Astrocyte (in vitro differentiated cells and primary cell): ENCODE measurements around the gene TSSK1B. TPM values are rescaled to one million over a fixed set of nuclear protein-coding genes. Genes with fewer than 3 reads are reported as not detected.

Experiments
- DNase-seq: peaks from one replicate; pipeline ENCODE4 v3.0.0-alpha.2; 2010; ENCODE audit warnings: low read depth
- FAIRE-seq: peaks from 2 replicates; lab custom pipeline; 2011; peaks lifted over from hg19 to GRCh38; lab: Jason Lieb, UNC
- H2AFZ ChIP-seq: 2 replicates; pipeline ENCODE4 v1.6.0; 2012; ENCODE audit warnings: low read depth, low read length, inconsistent platforms
- H3K27ac ChIP-seq: 2 replicates; pipeline ENCODE4 v1.5.1; 2011; ENCODE audit warnings: low read depth, low read length, inconsistent platforms
- H3K27me3 ChIP-seq: 2 replicates; pipeline ENCODE4 v1.6.0; 2011; ENCODE audit warnings: low read length, inconsistent platforms; ENCODE audit not compliant: insufficient read depth
- H3K36me3 ChIP-seq: 2 replicates; pipeline ENCODE4 v1.5.1; 2011; ENCODE audit warnings: low read length, inconsistent platforms; ENCODE audit not compliant: insufficient read depth
- H3K4me1 ChIP-seq: 2 replicates; pipeline ENCODE4 v1.5.1; 2011; ENCODE audit warnings: low read length, inconsistent platforms; ENCODE audit not compliant: insufficient read depth
- H3K4me2 ChIP-seq: 2 replicates; pipeline ENCODE4 v1.6.0; 2012; ENCODE audit warnings: low read length, inconsistent platforms
- H3K4me3 ChIP-seq: 2 replicates; pipeline ENCODE4 v1.5.1; 2011; ENCODE audit warnings: low read depth, mild to moderate bottlenecking, low read length, inconsistent platforms; ENCODE audit not compliant: insufficient read depth
- H3K79me2 ChIP-seq: 2 replicates; pipeline ENCODE4 v1.6.0; 2012; ENCODE audit warnings: mild to moderate bottlenecking, low read length, inconsistent platforms; ENCODE audit not compliant: insufficient read depth
- H3K9ac ChIP-seq: 2 replicates; pipeline ENCODE4 v1.6.0; 2012; ENCODE audit warnings: mild to moderate bottlenecking, low read length, inconsistent platforms
- H3K9me3 ChIP-seq: 2 replicates; pipeline ENCODE4 v1.5.1; 2012; ENCODE audit warnings: low read depth, mild to moderate bottlenecking, low read length, inconsistent platforms; ENCODE audit not compliant: insufficient read depth
- H4K20me1 ChIP-seq: 2 replicates; pipeline ENCODE4 v1.6.0; 2012; ENCODE audit warnings: low read length, inconsistent platforms; ENCODE audit not compliant: insufficient read depth
- H3K27ac Mint-ChIP-seq: one replicate; pipeline ENCODE4 v1.8.0; 2021; ENCODE audit warnings: mild to moderate bottlenecking, mixed read lengths; ENCODE audit not compliant: unreplicated experiment
- H3K27me3 Mint-ChIP-seq: one replicate; pipeline ENCODE4 v1.8.0; 2021; ENCODE audit warnings: low read depth, mixed read lengths; ENCODE audit not compliant: unreplicated experiment
- H3K36me3 Mint-ChIP-seq: one replicate; pipeline ENCODE4 v1.8.0; 2021; ENCODE audit warnings: low read depth, mixed read lengths; ENCODE audit not compliant: unreplicated experiment
- H3K4me1 Mint-ChIP-seq: one replicate; pipeline ENCODE4 v1.8.0; 2021; ENCODE audit warnings: low read depth, mixed read lengths; ENCODE audit not compliant: unreplicated experiment
- H3K4me3 Mint-ChIP-seq: one replicate; pipeline ENCODE4 v1.8.0; 2021; ENCODE audit warnings: mild to moderate bottlenecking, moderate library complexity, mixed read lengths; ENCODE audit not compliant: unreplicated experiment
- H3K9me3 Mint-ChIP-seq: one replicate; pipeline ENCODE4 v1.8.0; 2021; ENCODE audit warnings: mild to moderate bottlenecking, mixed read lengths; ENCODE audit not compliant: unreplicated experiment
- CTCF ChIP-seq: IDR thresholded peaks from 2 replicates; pipeline ENCODE4 v1.5.1; 2011; ENCODE audit warnings: low read depth, mild to moderate bottlenecking, inconsistent platforms, low read length, moderate library complexity; ENCODE audit not compliant: insufficient read depth
- EZH2 ChIP-seq: IDR thresholded peaks from 2 replicates; pipeline ENCODE4 v1.6.1; 2012; ENCODE audit warnings: mild to moderate bottlenecking, low read length, inconsistent platforms; ENCODE audit not compliant: insufficient read depth
- total RNA-seq: library from RNA; stranded (reverse); gene quantifications from 2 replicates; pipeline ENCODE4 v1.2.1, GENCODE V29; 2021

Gene TSSK1B
- total RNA-seq, 1 donor from 2014 or later, result 0.20 TPM

GRCh38 chr5:113450462-113450861 is 15.7 kb upstream of the TSSK1B start:
- H3K27me3 ChIP-seq, result no peaks in the 10 kb centered on the region
- H3K4me1 Mint-ChIP-seq, result peaks cover 2% of the 10 kb centered on the region
- H3K4me1 ChIP-seq, result no peaks in the 10 kb centered on the region
- no peaks in the 10 kb centered on the region for H3K9me3 ChIP-seq
- no peaks in the 10 kb centered on the region for H4K20me1 ChIP-seq
- H3K27me3 Mint-ChIP-seq, result no peaks in the 10 kb centered on the region
- TF ChIP-seq EZH2 (no peak), CTCF (no peak)
- H3K27ac ChIP-seq, result no peak overlapping the region
- H3K27ac Mint-ChIP-seq, result no peak overlapping the region
- peaks cover 11% of the 10 kb centered on the region for H3K36me3 Mint-ChIP-seq
- FAIRE-seq, result no peak
- H3K4me2 ChIP-seq, result no peak overlapping the region
- no peaks in the 10 kb centered on the region for H3K79me2 ChIP-seq
- H3K4me3 Mint-ChIP-seq, result no peak overlapping the region
- H3K9me3 Mint-ChIP-seq, result peaks cover 3% of the 10 kb centered on the region
- H3K36me3 ChIP-seq, result no peaks in the 10 kb centered on the region
- DNase-seq, result peak; percentile 7
- H3K9ac ChIP-seq, result no peak overlapping the region
- no peak overlapping the region for H2AFZ ChIP-seq
- H3K4me3 ChIP-seq, result no peak overlapping the region

DNA sequence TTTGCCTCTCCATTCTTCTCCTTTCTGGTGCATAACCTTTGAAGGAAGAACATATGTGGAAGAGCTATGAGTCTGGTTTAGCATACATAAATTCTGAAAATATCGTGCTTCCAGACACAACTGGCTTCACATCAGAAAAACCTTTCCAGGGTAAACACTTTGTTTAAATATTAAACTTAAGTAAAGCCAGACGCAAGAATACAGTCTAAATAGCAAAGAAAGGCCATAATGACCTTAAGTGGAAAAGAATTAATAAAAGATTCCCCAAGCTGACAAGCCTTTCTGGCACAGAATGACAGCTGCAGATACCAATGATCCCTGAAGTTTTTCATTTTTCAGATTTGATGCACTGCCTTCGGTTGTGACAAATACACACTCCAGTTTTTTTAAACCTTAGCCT is 13.5 kb upstream of the TSSK1B start:
- peaks cover 21% of the 10 kb centered on the region for H3K36me3 Mint-ChIP-seq
- TF ChIP-seq CTCF, result no peak
- no peak for TF ChIP-seq EZH2
- H3K4me3 ChIP-seq, result no peak overlapping the region
- no peaks in the 10 kb centered on the region for H3K79me2 ChIP-seq
- no peaks in the 10 kb centered on the region for H4K20me1 ChIP-seq
- no peaks in the 10 kb centered on the region for H3K27me3 ChIP-seq
- H3K4me1 Mint-ChIP-seq, result peaks cover 2% of the 10 kb centered on the region
- no peaks in the 10 kb centered on the region for H3K9me3 ChIP-seq
- H3K4me3 Mint-ChIP-seq, result no peak overlapping the region
- FAIRE-seq (no peak), DNase-seq (no peak)
- no peak overlapping the region for H3K9ac ChIP-seq
- H3K9me3 Mint-ChIP-seq, result peaks cover 8% of the 10 kb centered on the region
- H3K36me3 ChIP-seq, result no peaks in the 10 kb centered on the region
- no peak overlapping the region for H2AFZ ChIP-seq
- no peak overlapping the region for H3K27ac Mint-ChIP-seq
- H3K4me2 ChIP-seq, result no peak overlapping the region
- H3K27me3 Mint-ChIP-seq, result no peaks in the 10 kb centered on the region
- H3K27ac ChIP-seq, result no peak overlapping the region
- H3K4me1 ChIP-seq, result no peaks in the 10 kb centered on the region

GRCh38 chr5:113447498-113448050 is 12.8 kb upstream of the TSSK1B start:
- no peaks in the 10 kb centered on the region for H3K9me3 ChIP-seq
- H3K4me3 Mint-ChIP-seq, result no peak overlapping the region

More at GRCh38 chr5:113447498-113448050, 12.8 kb upstream of the TSSK1B start:
- FAIRE-seq (no peak), DNase-seq (no peak)
- H3K27me3 ChIP-seq, result no peaks in the 10 kb centered on the region
- Mint-ChIP-seq H3K27ac (no peak overlapping the region), H3K27me3 (no peaks in the 10 kb centered on the region), H3K36me3 (peaks cover 27% of the 10 kb centered on the region), H3K9me3 (peaks cover 14% of the 10 kb centered on the region), H3K4me1 (peaks cover 2% of the 10 kb centered on the region)
- H2AFZ ChIP-seq, result no peak overlapping the region
- H3K36me3 ChIP-seq, result no peaks in the 10 kb centered on the region
- H3K9ac ChIP-seq, result no peak overlapping the region
- H3K4me3 ChIP-seq, result no peak overlapping the region
- no peaks in the 10 kb centered on the region for H4K20me1 ChIP-seq
- H3K4me1 ChIP-seq, result no peaks in the 10 kb centered on the region
- no peak overlapping the region for H3K4me2 ChIP-seq
- H3K79me2 ChIP-seq, result no peaks in the 10 kb centered on the region
- H3K27ac ChIP-seq, result no peak overlapping the region
- TF ChIP-seq EZH2 (no peak), CTCF (peak; percentile 22)
